PC-9 (cell line): ENCODE results near the gene RAB3C.

Source experiments
- CTCF ChIP-seq: fragments of 200-600 bp; sonication (generic); conservative IDR thresholded peaks from 2 replicates; pipeline ENCODE4 v1.6.1; 2017; ENCODE audit warnings: mixed run types, antibody characterized with exemption, mild to moderate bottlenecking, moderate library complexity
- EZH2 ChIP-seq: fragments of 200-600 bp; sonication (generic); IDR thresholded peaks from 2 replicates; pipeline ENCODE4 v1.8.0; 2017; ENCODE audit warnings: antibody characterized with exemption, low read depth

GRCh38 chr5:58800861-58801540, 218.1 kb downstream of the RAB3C start:
- TF ChIP-seq CTCF: no peak
- no peak for TF ChIP-seq EZH2
